CD14-positive monocyte (primary cell): ENCODE measurements around the gene DMAC2. TPM values are rescaled to one million over a fixed set of nuclear protein-coding genes. Genes with fewer than 3 reads are reported as not detected.
"Not testable (repeated sequence)": the region's sequence is repeated elsewhere in the genome, so short reads cannot be mapped to it uniquely, and the experiment has no call there.

Experiments
- DNase-seq, 3 donors: peaks; one replicate each; pipeline ENCODE4 v3.0.0-alpha.2; 2011 to 2022
- H2AFZ ChIP-seq: 2 replicates; pipeline ENCODE4 v1.6.0; 2012; ENCODE audit warnings: mild to moderate bottlenecking, low read depth, low read length, inconsistent platforms; ENCODE audit not compliant: insufficient read depth, poor library complexity, severe bottlenecking
- H3K27ac ChIP-seq, 2 donors: 1 replicate in 1 of 2; 2 replicates in 1 of 2; pipeline ENCODE4 v1.5.1; 2012 to 2013; ENCODE audit warnings: low read length in 2 of 2, control low read depth in 1 of 2, inconsistent platforms in 1 of 2, low read depth in 1 of 2, mild to moderate bottlenecking in 1 of 2
- H3K27me3 ChIP-seq, 2 donors: one replicate each; pipeline versions ENCODE4 v1.6.0 to v1.6.1; 2011 to 2013; ENCODE audit warnings: low read length in 2 of 2; ENCODE audit not compliant: control insufficient read depth in 2 of 2, insufficient read depth in 2 of 2
- H3K36me3 ChIP-seq, 2 donors: replicated peaks in 1 of 2; 1 replicate in 1 of 2; 2 replicates in 1 of 2; pipeline versions ENCODE4 v1.5.1 to v1.6.1; 2012 to 2013; ENCODE audit warnings: low read length in 2 of 2, control low read depth in 1 of 2, inconsistent platforms in 1 of 2, mild to moderate bottlenecking in 1 of 2; ENCODE audit not compliant: insufficient read depth in 2 of 2, control insufficient read depth in 1 of 2
- H3K4me1 ChIP-seq, 2 donors: 1 replicate in 1 of 2; 2 replicates in 1 of 2; pipeline versions ENCODE4 v1.5.1 to v1.6.1; 2012 to 2013; ENCODE audit warnings: low read length in 2 of 2, control low read depth in 1 of 2, inconsistent platforms in 1 of 2, mild to moderate bottlenecking in 1 of 2, moderate library complexity in 1 of 2; ENCODE audit not compliant: insufficient read depth in 2 of 2, control insufficient read depth in 1 of 2
- H3K4me2 ChIP-seq: replicated peaks from 2 replicates; pipeline ENCODE3; 2012; ENCODE audit warnings: low read length, moderate library complexity, mild to moderate bottlenecking; ENCODE audit not compliant: poor library complexity, severe bottlenecking; ENCODE audit errors: extremely low read depth
- H3K4me3 ChIP-seq, 3 experiments: fragments of 200-600 bp in 1 of 3; sonication (generic) in 1 of 3; replicated peaks in 1 of 3; 1 replicate in 2 of 3; 2 replicates in 1 of 3; pipeline ENCODE4 v1.5.1; 2011 to 2013; ENCODE audit warnings: low read length in 3 of 3, mild to moderate bottlenecking in 3 of 3, control low read depth in 2 of 3, low read depth in 2 of 3, inconsistent platforms in 1 of 3, moderate library complexity in 1 of 3
- H3K79me2 ChIP-seq: 2 replicates; pipeline ENCODE4 v1.6.0; 2012; ENCODE audit warnings: mild to moderate bottlenecking, control low read depth, inconsistent platforms, low read length, moderate library complexity; ENCODE audit not compliant: insufficient read depth
- H3K9ac ChIP-seq: 2 replicates; pipeline ENCODE4 v1.6.0; 2017; ENCODE audit warnings: low read length, mild to moderate bottlenecking; ENCODE audit not compliant: insufficient read depth, poor library complexity, severe bottlenecking
- H3K9me3 ChIP-seq, 2 donors: replicated peaks in 1 of 2; 1 replicate in 1 of 2; 2 replicates in 1 of 2; pipeline versions ENCODE4 v1.5.1 to v1.6.1; 2012 to 2013; ENCODE audit warnings: low read length in 2 of 2, control low read depth in 1 of 2; ENCODE audit not compliant: control insufficient read depth in 1 of 2, insufficient read depth in 1 of 2
- H4K20me1 ChIP-seq: 2 replicates; pipeline ENCODE4 v1.6.0; 2012; ENCODE audit warnings: mild to moderate bottlenecking, low read length, control low read depth, moderate library complexity; ENCODE audit not compliant: insufficient read depth
- H3K27ac Mint-ChIP-seq, 7 donors: one replicate each; pipeline ENCODE4 v1.8.0; 2020; ENCODE audit warnings: mild to moderate bottlenecking in 7 of 7, mixed read lengths in 7 of 7, moderate library complexity in 6 of 7, inconsistent platforms in 2 of 7
- H3K27me3 Mint-ChIP-seq, 3 donors: one replicate each; pipeline ENCODE4 v1.8.0; 2021 to 2022; ENCODE audit warnings: low read depth in 3 of 3, mild to moderate bottlenecking in 3 of 3, mixed read lengths in 3 of 3, moderate library complexity in 3 of 3, inconsistent platforms in 1 of 3
- H3K36me3 Mint-ChIP-seq, 2 donors: one replicate each; pipeline ENCODE4 v1.8.0; 2020; ENCODE audit warnings: mixed read lengths in 2 of 2, inconsistent platforms in 1 of 2, mild to moderate bottlenecking in 1 of 2
- H3K4me1 Mint-ChIP-seq: one replicate; pipeline ENCODE4 v1.8.0; 2020; ENCODE audit warnings: mild to moderate bottlenecking, mixed read lengths
- H3K4me3 Mint-ChIP-seq, 2 donors: one replicate each; pipeline ENCODE4 v1.8.0; 2020; ENCODE audit warnings: mild to moderate bottlenecking in 2 of 2, mixed read lengths in 2 of 2, moderate library complexity in 1 of 2
- H3K9me3 Mint-ChIP-seq, 7 donors: one replicate each; pipeline ENCODE4 v1.8.0; 2020 to 2022; ENCODE audit warnings: mixed read lengths in 7 of 7, mild to moderate bottlenecking in 6 of 7, moderate library complexity in 6 of 7, inconsistent platforms in 2 of 7
- WGBS: methylation state at CpG from one replicate; pipeline ENCODE4 v1.1.5; 2013; ENCODE audit warnings: missing lambda C conversion rate; ENCODE audit not compliant: insufficient coverage; 5-methylcytosine and 5-hydroxymethylcytosine counted together
- intact Hi-C, 2 donors: fragments of 100-400 bp; cut with micrococcal nuclease; formaldehyde crosslinking; loops; one replicate each; pipeline versions ENCODE4 v1.15.0 to v1.15.1; 2023
- polyA minus RNA-seq: library from RNA; depleted of rRNA, polyadenylated mRNA; stranded (reverse); fragments of >200 nt; gene quantifications from 2 replicates; pipeline ENCODE4 v1.2.3, GENCODE V29; 2012
- polyA plus RNA-seq, 3 donors: library from polyadenylated mRNA; depleted of rRNA in 1 of 3; unstranded in 2 of 3; stranded (reverse) in 1 of 3; fragments of 300-500 nt in 2 of 3; fragments of >200 nt in 1 of 3; fragmentation: Illumina TruSeq in 2 of 3; gene quantifications; 1 replicate in 2 of 3; 2 replicates in 1 of 3; pipeline ENCODE4 v1.2.3, GENCODE V29; 2012 to 2021
- total RNA-seq, 12 experiments: library from RNA in 1 of 12; stranded (reverse) in 1 of 12; fragments of 120-200 nt in 1 of 12; gene quantifications; one replicate each; pipeline ENCODE4 v1.2.4 and lab custom pipeline; 2013 to 2026; ENCODE audit warnings: mixed read lengths in 6 of 12, inconsistent platforms in 1 of 12
- TF ChIP-seq, protein P1 (sequence below): fragments of 200-600 bp; IDR thresholded peaks from one replicate; pipeline ENCODE4 v1.8.0; 2022; ENCODE audit warnings: antibody characterized with exemption, mild to moderate bottlenecking

Gene DMAC2
- 22.0 TPM for total RNA-seq (2013)
- polyA plus RNA-seq (10 to 100 TPM; 33.2 to 48.0 (median 43.8) TPM), polyA minus RNA-seq (18.7 and 32.0 TPM in 2 replicates), total RNA-seq (lab: John Stamatoyannopoulos, UW) (2.5 to 13.9 (median 10.2) reads per million in 11 experiments)

- Mint-ChIP-seq H3K36me3 (peaks cover 20 to 24% of the 10 kb centered on the region in 2 donors), H3K27ac (peak within 1 kb of the TSS in 2 of 7 donors; percentile 31 to 52), H3K4me3 (peak within 1 kb of the TSS in 1 of 2 donors; percentile 66), H3K9me3 (no peaks in the 10 kb centered on the region), H3K4me1 (peaks cover 39% of the 10 kb centered on the region), H3K27me3 (peaks cover 1 to 5% (median 3%) of the 10 kb centered on the region in 3 donors)
- intact Hi-C loops, result loop anchor here (1.0 to 10.0 kb wide), 4 partner anchors 42 to 175 kb away; partner anchors contain the start of genes BCKDHA (in 1 of the 2), EXOSC5 (in 1 of the 2), HNRNPUL1 (in 1 of the 2) and TGFB1 (in 1 of the 2)
- Histone ChIP-seq H2AFZ (peak within 1 kb of the TSS; percentile 88), H3K4me1 (peaks cover 27% of the 10 kb centered on the region in 2 donors), H3K36me3 (peaks cover 0 to 20% of the 10 kb centered on the region in 2 donors), H4K20me1 (no peaks in the 10 kb centered on the region), H3K27ac (peak within 1 kb of the TSS; percentile 92 to 94), H3K4me2 (peak within 1 kb of the TSS; percentile 92), H3K27me3 (no peaks in the 10 kb centered on the region), H3K4me3 (peak within 1 kb of the TSS; percentile 62 to 92 (median 91)), H3K79me2 (peaks cover 32% of the 10 kb centered on the region), H3K9ac (peak within 1 kb of the TSS; percentile 69), H3K9me3 (no peaks in the 10 kb centered on the region)
- TF ChIP-seq, protein P1, sequence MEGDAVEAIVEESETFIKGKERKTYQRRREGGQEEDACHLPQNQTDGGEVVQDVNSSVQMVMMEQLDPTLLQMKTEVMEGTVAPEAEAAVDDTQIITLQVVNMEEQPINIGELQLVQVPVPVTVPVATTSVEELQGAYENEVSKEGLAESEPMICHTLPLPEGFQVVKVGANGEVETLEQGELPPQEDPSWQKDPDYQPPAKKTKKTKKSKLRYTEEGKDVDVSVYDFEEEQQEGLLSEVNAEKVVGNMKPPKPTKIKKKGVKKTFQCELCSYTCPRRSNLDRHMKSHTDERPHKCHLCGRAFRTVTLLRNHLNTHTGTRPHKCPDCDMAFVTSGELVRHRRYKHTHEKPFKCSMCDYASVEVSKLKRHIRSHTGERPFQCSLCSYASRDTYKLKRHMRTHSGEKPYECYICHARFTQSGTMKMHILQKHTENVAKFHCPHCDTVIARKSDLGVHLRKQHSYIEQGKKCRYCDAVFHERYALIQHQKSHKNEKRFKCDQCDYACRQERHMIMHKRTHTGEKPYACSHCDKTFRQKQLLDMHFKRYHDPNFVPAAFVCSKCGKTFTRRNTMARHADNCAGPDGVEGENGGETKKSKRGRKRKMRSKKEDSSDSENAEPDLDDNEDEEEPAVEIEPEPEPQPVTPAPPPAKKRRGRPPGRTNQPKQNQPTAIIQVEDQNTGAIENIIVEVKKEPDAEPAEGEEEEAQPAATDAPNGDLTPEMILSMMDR, result peak; percentile 36
- peak; percentile 91 to 96 (median 93) for DNase-seq
- WGBS, result under 1% methylated on average over 33 of the region's 40 CpGs
Measured at GRCh38 chr19:41439441-41440222, at the start of gene DMAC2. Gene DMAC2 (minus strand): TSS chr19:41439912. CDS start chr19:41439899, 13 bp downstream.

- H3K27ac ChIP-seq, DNase-seq, H3K27me3 ChIP-seq, H4K20me1 ChIP-seq, H3K79me2 ChIP-seq, H3K27ac Mint-ChIP-seq, H3K4me3 Mint-ChIP-seq, H3K36me3 Mint-ChIP-seq, H3K9me3 ChIP-seq, H3K4me1 ChIP-seq, H3K36me3 ChIP-seq, H3K4me2 ChIP-seq, H3K4me1 Mint-ChIP-seq, intact Hi-C loops, H2AFZ ChIP-seq, H3K9ac ChIP-seq, H3K4me3 ChIP-seq: not testable (repeated sequence)
- Mint-ChIP-seq H3K27me3 (peaks cover 11 to 39% (median 11%) of the 10 kb centered on the region in 3 donors), H3K9me3 (peaks cover 4 to 25% (median 11%) of the 10 kb centered on the region in 7 donors)
- WGBS, result 100% methylated on average over 2 of the region's 4 CpGs
Measured at GRCh38 chr19:41486953-41487352, 47.2 kb upstream of the DMAC2 start.
